Neural cell (in vitro differentiated cells): ENCODE measurements around the gene DENND5B.

Source experiments
- CTCF ChIP-seq: fragments of 450-650 bp; IDR thresholded peaks from 2 replicates; pipeline ENCODE4 v1.5.1; 2014; ENCODE audit warnings: antibody characterized with exemption, mild to moderate bottlenecking, moderate library complexity; ENCODE audit not compliant: poor library complexity, severe bottlenecking
- EZH2 ChIP-seq: fragments of 200-600, 300-800 bp; shearing (Covaris generic), sonication (generic); IDR thresholded peaks from 2 replicates; pipeline ENCODE4 v1.6.1; 2014; ENCODE audit warnings: antibody characterized with exemption, low read length, borderline replicate concordance, mild to moderate bottlenecking; ENCODE audit not compliant: insufficient read depth, poor library complexity, severe bottlenecking
- MXI1 ChIP-seq: fragments of 450-650 bp; conservative IDR thresholded peaks from 2 replicates; pipeline ENCODE4 v1.6.1; 2014; ENCODE audit warnings: antibody characterized with exemption, mild to moderate bottlenecking; ENCODE audit not compliant: poor library complexity, severe bottlenecking
- POLR2AphosphoS5 ChIP-seq: IDR thresholded peaks from 2 replicates; pipeline ENCODE4 v1.6.1; 2012

- no peak for TF ChIP-seq EZH2
- no peak for TF ChIP-seq POLR2AphosphoS5
- TF ChIP-seq CTCF, result no peak
- peak; percentile 18 for TF ChIP-seq MXI1
Observed at GRCh38 chr12:31591380-31591901, 505 bp upstream of the DENND5B start.
